Suprapubic skin (tissue), 3 donors: Measurements from ENCODE around the gene CHD1L.

Experiments
- CTCF ChIP-seq, 2 donors: fragments of 200-600 bp in 1 of 2; fragments of 450-650 bp in 1 of 2; sonication (generic) in 1 of 2; IDR thresholded peaks; one replicate each; pipeline ENCODE4 v1.5.1; 2016 to 2019; ENCODE audit warnings: antibody characterized with exemption in 2 of 2, mild to moderate bottlenecking in 1 of 2, moderate library complexity in 1 of 2
- POLR2A ChIP-seq, 2 donors: fragments of 450-650 bp; IDR thresholded peaks; one replicate each; pipeline ENCODE4 v1.6.1; 2017; ENCODE audit warnings: antibody characterized with exemption in 2 of 2, mild to moderate bottlenecking in 2 of 2, moderate library complexity in 2 of 2

- TF ChIP-seq POLR2A (IDR thresholded peaks at IDR 0.05) (no peak), CTCF (IDR thresholded peaks at IDR 0.05) (no peak)
These were observed 33.9 kb upstream of the CHD1L start for GRCh38 chr1:147208619-147209018.
